Prostate gland (tissue), 2 donors: Measurements from ENCODE around the gene SBNO2. TPM values are rescaled to one million over a fixed set of nuclear protein-coding genes. Genes with fewer than 3 reads are reported as not detected.

Source experiments
- DNase-seq: peaks from one replicate; pipeline ENCODE4 v3.0.0-alpha.2; 2019; ENCODE audit warnings: low spot score
- H3K27ac ChIP-seq, 2 donors: fragments of 200-600 bp; sonication (generic); 2 replicates each; pipeline ENCODE4 v1.5.1; 2017 to 2019
- H3K27me3 ChIP-seq: fragments of 200-600 bp; sonication (generic); replicated peaks from 2 replicates; pipeline ENCODE4 v1.5.1; 2019; ENCODE audit not compliant: insufficient read depth
- H3K36me3 ChIP-seq, 2 donors: fragments of 200-600 bp; sonication (generic); 1 replicate in 1 of 2; 2 replicates in 1 of 2; pipeline versions ENCODE4 v1.5.1 to v1.8.1; 2017 to 2019
- H3K4me1 ChIP-seq: fragments of 200-600 bp; sonication (generic); replicated peaks from 2 replicates; pipeline ENCODE4 v1.5.1; 2019
- H3K4me3 ChIP-seq, 2 donors: fragments of 200-600 bp; sonication (generic); 2 replicates each; pipeline ENCODE4 v1.5.1; 2017 to 2019
- H3K9me3 ChIP-seq: fragments of 200-600 bp; sonication (generic); 2 replicates; pipeline ENCODE4 v1.5.1; 2017
- CTCF ChIP-seq, 4 experiments: fragments of 200-600 bp in 2 of 4; fragments of 450-650 bp in 2 of 4; sonication (generic) in 2 of 4; IDR thresholded peaks; 1 replicate in 3 of 4; 2 replicates in 1 of 4; pipeline ENCODE4 v1.5.1; 2016 to 2019; ENCODE audit warnings: antibody characterized with exemption in 4 of 4, mild to moderate bottlenecking in 2 of 4, moderate library complexity in 2 of 4
- POLR2A ChIP-seq: fragments of 450-650 bp; IDR thresholded peaks from one replicate; pipeline ENCODE4 v1.6.1; 2016; ENCODE audit warnings: antibody characterized with exemption, mild to moderate bottlenecking
- POLR2AphosphoS5 ChIP-seq: sonication (generic); formaldehyde crosslinking; IDR thresholded peaks from one replicate; pipeline ENCODE4 v1.6.1; 2017; ENCODE audit warnings: antibody characterized with exemption
- WGBS: methylation state at CpG from one replicate; pipeline ENCODE4 v1.1.5; 2018; 5-methylcytosine and 5-hydroxymethylcytosine counted together
- intact Hi-C: fragments of 100-400 bp; cut with DNase I; formaldehyde crosslinking; loops from one replicate; pipeline ENCODE4 v1.14.2; 2022
- total RNA-seq, 2 donors: library from RNA; depleted of rRNA; stranded (reverse); fragments of >200 nt; gene quantifications; one replicate each; pipeline ENCODE4 v1.1.0, GENCODE V29; 2016

SBNO2 gene
- total RNA-seq, 2 donors from 2014 or later = 32.5 to 79.9 TPM

GRCh38 chr19:1113030-1113985 lies 60.8 kb downstream of the SBNO2 start:
- 24% methylated on average over 37 of the region's 44 CpGs for WGBS
- intact Hi-C loops = loop anchor here (5.0 kb wide), 1 partner anchor 79 kb away; no protein-coding TSS in a partner anchor
- Histone ChIP-seq H3K27me3 (no peaks in the 10 kb centered on the region), H3K36me3 (peaks cover 18 to 34% of the 10 kb centered on the region in 2 donors), H3K4me3 (no peak overlapping the region), H3K9me3 (no peaks in the 10 kb centered on the region), H3K4me1 (peaks cover 13% of the 10 kb centered on the region), H3K27ac (peak overlapping the region; percentile 87)
- TF ChIP-seq CTCF (IDR thresholded peaks at IDR 0.05) (peak; percentile 90 to 98 (median 96)), POLR2A (peak; percentile 48), POLR2AphosphoS5 (peak; percentile 87)
- peak; percentile 95 for DNase-seq

GRCh38 chr19:1112268-1113029 lies 61.6 kb downstream of the SBNO2 start:
- peaks cover 15 to 40% of the 10 kb centered on the region in 2 donors for H3K36me3 ChIP-seq
- peak; percentile 96 for DNase-seq

GRCh38 chr19:1111641-1112267 lies 62.3 kb downstream of the SBNO2 start:
- Histone ChIP-seq H3K27me3 (no peaks in the 10 kb centered on the region), H3K9me3 (no peaks in the 10 kb centered on the region), H3K36me3 (peaks cover 8 to 38% of the 10 kb centered on the region in 2 donors), H3K27ac (peak overlapping the region; percentile 87), H3K4me1 (peaks cover 13% of the 10 kb centered on the region), H3K4me3 (no peak overlapping the region)
- intact Hi-C loops = loop anchor here (5.0 kb wide), 1 partner anchor 81 kb away; no protein-coding TSS in a partner anchor
- TF ChIP-seq POLR2A (no peak), POLR2AphosphoS5 (no peak), CTCF (IDR thresholded peaks at IDR 0.05) (no peak)
- no peak for DNase-seq
- 61% methylated on average over 13 of the region's 18 CpGs for WGBS

More at GRCh38 chr19:1112268-1113029, 61.6 kb downstream of the SBNO2 start:
- WGBS = 65% methylated on average over 51 of the region's 71 CpGs
- TF ChIP-seq POLR2A (peak; percentile 7), POLR2AphosphoS5 (peak; percentile 90), CTCF (IDR thresholded peaks at IDR 0.05) (no peak)
- no peak overlapping the region for H3K4me3 ChIP-seq
- H3K9me3 ChIP-seq = no peaks in the 10 kb centered on the region
- intact Hi-C loops = loop anchor here (5.0 kb wide), 1 partner anchor 80 kb away; no protein-coding TSS in a partner anchor
- no peaks in the 10 kb centered on the region for H3K27me3 ChIP-seq
- H3K4me1 ChIP-seq = peaks cover 13% of the 10 kb centered on the region
- H3K27ac ChIP-seq = peak overlapping the region; percentile 87

GRCh38 chr19:1110809-1111640 lies 63.0 kb downstream of the SBNO2 start:
- WGBS = 79% methylated on average over 18 of the region's 18 CpGs
- Histone ChIP-seq H3K27me3 (no peaks in the 10 kb centered on the region), H3K27ac (peak overlapping the region; percentile 87), H3K9me3 (no peaks in the 10 kb centered on the region), H3K36me3 (peaks cover 5 to 40% of the 10 kb centered on the region in 2 donors), H3K4me3 (no peak overlapping the region), H3K4me1 (peaks cover 14% of the 10 kb centered on the region)
- intact Hi-C loops = loop anchor here (5.0 kb wide), 1 partner anchor 81 kb away; no protein-coding TSS in a partner anchor
- TF ChIP-seq POLR2AphosphoS5 = no peak
- TF ChIP-seq CTCF (IDR thresholded peaks at IDR 0.05) = no peak
- TF ChIP-seq POLR2A = no peak
- no peak for DNase-seq
